GM08714 (cell line): ENCODE measurements around the gene FADS1.

Experiments
- H3K4me3 ChIP-seq: fragments of 200-500 bp; sonication (Bioruptor generic); 2 replicates; pipeline ENCODE4 v1.5.1; 2014; ENCODE audit warnings: mild to moderate bottlenecking, low read length, inconsistent platforms
- ZNF274 ChIP-seq: IDR thresholded peaks from 2 replicates; pipeline ENCODE4 v1.6.1; 2012; ENCODE audit warnings: mild to moderate bottlenecking, low read depth, low read length

Gene FADS1

GRCh38 chr11:61764606-61765260, 52.1 kb downstream of the FADS1 start:
- no peak overlapping the region for H3K4me3 ChIP-seq
- no peak for TF ChIP-seq ZNF274

- TF ChIP-seq ZNF274: no peak
- no peak overlapping the region for H3K4me3 ChIP-seq
Observed at GRCh38 chr11:61763930-61764605, 52.7 kb downstream of the FADS1 start.

DNA sequence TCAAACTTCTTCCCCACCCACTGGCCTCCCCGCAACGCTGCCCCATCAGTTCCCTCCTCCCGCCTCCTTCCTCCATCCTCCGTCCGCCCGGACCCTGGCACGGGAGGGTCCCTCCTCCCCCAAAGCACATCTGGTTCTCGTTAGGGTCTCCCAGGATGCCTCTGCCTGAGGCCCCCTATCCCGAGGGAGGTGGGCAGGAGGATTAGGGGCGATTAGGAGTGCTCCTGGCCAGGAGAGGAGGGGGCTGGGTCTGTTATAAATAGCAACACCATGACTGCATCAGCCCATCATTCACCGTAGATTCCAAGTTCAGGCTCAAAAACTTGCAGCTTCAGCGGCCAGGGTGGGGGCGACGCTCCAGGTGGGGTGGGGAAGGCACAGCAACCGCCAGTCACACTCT, 54.0 kb downstream of the FADS1 start:
- no peak for TF ChIP-seq ZNF274
- no peak overlapping the region for H3K4me3 ChIP-seq

DNA sequence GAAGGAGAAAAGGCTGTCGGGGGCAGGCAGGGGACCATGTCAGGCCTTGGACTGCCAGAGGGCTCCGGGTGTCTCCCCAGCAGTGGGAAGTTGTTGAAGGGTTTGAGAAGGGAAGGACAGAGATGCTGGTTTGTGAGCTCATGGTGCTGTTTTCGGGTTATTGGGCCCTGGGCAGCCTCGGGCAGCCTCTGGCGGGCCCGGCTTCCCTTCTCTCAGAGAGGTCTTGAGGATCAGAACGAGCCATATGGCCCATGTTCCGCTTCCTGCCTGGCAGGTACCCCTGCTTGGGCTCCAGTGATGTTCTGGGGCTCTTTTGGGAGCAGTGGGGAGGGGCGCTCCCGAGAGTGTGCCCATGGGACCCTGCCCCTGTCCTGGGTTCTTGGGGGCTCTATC, 54.6 kb downstream of the FADS1 start:
- H3K4me3 ChIP-seq: no peak overlapping the region
- no peak for TF ChIP-seq ZNF274

- no peak overlapping the region for H3K4me3 ChIP-seq
- TF ChIP-seq ZNF274: no peak
Observed at GRCh38 chr11:61761440-61762222, 55.2 kb downstream of the FADS1 start.

GRCh38 chr11:61760946-61761345, 55.9 kb downstream of the FADS1 start:
- no peak for TF ChIP-seq ZNF274

DNA sequence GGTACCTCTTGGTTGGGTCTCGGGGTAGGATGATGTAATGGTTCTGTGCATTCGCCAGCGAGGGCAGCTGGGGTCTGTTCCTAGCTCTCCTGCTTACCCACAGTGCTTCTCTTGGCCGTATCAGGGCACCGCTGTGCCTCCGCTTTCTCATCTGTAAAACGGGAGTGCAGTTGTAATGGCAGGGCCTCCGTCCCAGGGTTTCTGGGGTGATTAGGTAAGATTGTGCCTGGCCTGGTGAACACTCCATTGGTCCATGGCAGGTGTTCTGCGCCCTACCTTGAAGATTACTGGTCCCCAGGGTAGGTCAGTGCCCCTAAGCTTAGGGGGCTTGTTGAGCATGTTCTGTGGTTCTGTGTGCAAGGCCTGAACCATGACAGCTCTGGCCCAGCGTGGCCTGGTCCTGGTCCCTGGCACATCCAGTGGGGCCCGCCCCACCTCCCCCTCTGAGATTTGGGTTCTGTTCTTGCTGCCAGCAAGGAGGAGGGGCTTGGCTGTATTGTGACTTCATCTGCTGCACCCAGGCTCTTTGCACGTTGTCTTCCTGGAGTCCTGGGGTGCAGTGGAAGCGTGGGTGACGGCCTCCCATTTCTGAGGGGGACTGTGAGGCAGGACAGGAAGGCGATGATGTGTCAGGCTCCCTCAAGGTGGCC, 59.5 kb downstream of the FADS1 start:
- no peak for TF ChIP-seq ZNF274
- no peak overlapping the region for H3K4me3 ChIP-seq

More at GRCh38 chr11:61760946-61761345, 55.9 kb downstream of the FADS1 start:
- no peak overlapping the region for H3K4me3 ChIP-seq

DNA sequence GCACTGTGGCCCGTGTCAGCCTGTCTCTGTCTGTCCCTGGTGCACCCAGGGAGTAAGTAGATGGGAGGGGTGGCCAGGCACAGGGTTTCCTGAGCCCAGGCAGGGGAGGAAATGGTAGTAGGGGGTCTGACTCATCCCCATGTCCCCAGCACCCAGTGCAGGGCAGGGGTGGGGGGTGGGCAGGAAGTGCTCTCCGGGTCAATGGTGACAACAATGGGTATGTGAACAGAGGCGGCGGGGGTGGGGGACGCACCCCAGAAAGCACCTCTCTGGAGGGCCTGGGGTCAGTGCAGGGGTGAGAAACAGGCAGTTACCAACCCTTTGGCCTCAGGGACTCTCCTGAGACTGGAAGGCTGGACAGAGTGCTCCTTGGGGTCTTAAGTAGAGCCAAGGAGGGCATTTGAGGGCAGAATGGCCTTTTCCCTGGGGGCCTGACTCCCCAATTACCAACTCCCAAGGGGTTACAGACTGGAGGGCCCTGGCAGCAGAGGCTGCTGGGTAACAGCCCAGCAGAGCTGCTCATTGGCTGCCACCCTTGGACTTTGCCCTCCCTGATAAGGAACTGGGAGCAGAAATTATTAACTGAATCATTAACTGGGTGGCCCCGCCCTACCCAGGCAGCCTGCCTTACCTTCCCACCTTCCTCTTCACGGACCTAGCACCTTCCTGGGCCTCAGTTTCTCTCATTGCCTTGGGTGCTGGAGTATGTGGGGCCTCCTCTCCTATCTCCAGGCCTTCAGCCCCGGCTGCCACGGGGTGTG, 60.2 kb downstream of the FADS1 start:
- TF ChIP-seq ZNF274: no peak
- H3K4me3 ChIP-seq: no peak overlapping the region

DNA sequence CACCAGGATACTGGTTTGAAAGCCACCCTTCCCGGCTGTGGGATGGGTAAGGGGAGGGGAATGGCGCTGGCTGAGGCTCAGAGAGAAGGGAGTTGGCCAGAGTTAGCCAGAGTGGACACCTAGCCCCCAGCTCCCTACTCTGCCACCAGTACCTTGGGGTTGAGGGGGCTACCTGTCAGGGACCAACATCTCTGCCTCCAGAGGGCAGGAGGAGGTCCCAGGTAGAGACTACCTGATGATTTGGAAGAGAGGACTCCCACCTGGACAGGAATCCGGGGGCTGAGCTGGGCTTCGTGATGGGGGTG, 60.7 kb downstream of the FADS1 start:
- no peak overlapping the region for H3K4me3 ChIP-seq
- no peak for TF ChIP-seq ZNF274

DNA sequence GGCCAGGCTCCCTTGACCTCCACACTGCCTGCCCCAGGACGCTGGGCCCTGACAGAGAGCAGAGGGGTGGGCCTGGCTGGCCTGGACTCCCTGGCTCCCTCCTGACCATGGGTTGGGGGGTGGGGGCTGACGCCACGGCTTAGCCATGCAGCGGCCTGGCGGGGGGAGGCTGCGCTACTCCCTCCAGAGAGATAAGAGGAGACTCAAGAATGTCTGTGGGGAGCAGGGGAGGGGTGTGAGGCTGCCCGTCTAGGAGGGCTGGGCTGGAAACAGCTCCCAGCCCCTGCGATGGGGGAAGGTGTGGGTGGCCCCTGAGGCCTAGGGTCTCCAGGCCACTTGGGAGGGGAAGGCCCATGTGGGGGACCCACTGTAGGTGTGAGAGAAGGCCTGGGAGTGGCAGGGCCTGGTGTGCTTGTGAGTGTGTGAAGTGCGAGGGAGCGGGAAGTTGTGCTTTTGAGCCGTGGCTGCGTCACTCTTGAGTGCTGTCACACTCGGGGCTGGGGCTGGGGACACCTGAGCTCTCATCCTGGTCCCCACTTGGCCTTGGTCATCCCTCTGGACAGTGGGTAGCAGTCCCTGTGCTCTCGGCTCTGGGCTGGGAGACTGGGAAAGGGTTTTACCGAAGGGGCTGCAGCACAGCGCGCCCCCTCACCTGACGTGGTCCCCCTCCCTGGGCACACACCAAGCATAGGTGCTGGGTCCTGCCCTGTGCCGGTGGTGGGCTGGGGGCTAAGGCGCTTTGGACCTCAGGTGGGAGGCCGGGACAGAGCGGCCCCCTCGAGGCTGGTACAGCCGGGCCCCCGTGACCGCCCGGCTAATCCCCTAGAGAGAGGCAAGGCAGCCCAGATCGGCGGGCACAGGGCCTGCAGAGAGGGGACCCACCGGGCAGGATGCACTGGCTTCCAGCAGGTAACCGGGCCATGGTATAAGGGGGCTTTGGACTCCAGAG, 62.0 kb downstream of the FADS1 start:
- H3K4me3 ChIP-seq: no peak overlapping the region

DNA sequence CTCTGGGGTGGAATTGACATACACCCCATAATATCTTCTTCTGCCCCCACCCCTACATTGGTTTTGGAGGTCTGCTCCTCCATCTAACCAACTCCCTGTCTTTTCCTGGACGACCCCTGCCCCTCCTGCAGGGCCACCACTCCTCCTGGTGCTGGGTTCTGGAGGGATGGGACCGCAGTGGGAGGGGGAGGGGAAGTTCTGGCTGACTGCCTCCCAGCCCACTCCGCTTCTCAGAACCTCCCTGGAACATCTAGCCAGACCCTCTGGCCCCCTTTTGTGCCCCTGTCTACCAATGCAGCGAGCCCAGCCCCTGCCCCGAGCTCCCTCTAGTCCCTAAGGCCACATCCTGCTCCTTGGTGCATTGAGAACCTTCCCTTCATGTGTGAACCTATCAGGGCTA, 63.1 kb downstream of the FADS1 start:
- TF ChIP-seq ZNF274: no peak
- no peak overlapping the region for H3K4me3 ChIP-seq

More for the DNA sequence above, 62.0 kb downstream of the FADS1 start:
- TF ChIP-seq ZNF274: no peak

GRCh38 chr11:61752925-61753521, 63.8 kb downstream of the FADS1 start:
- H3K4me3 ChIP-seq: no peak overlapping the region
- no peak for TF ChIP-seq ZNF274
